PFSK-1 (cell line): ENCODE results near the gene TMEM132E.

Experiments
- POLR2AphosphoS5 ChIP-seq: IDR thresholded peaks from 2 replicates; pipeline ENCODE4 v1.6.1; 2012; ENCODE audit warnings: low read depth, mild to moderate bottlenecking, control low read depth, low read length, moderate library complexity
- REST ChIP-seq, 2 experiments: IDR thresholded peaks; 2 replicates each; pipeline versions ENCODE4 v1.6.1 to v1.8.0; 2011 to 2012; ENCODE audit warnings: low read depth in 2 of 2, low read length in 2 of 2, control low read depth in 1 of 2, inconsistent platforms in 1 of 2, mild to moderate bottlenecking in 1 of 2, moderate library complexity in 1 of 2; ENCODE audit not compliant: insufficient read depth in 1 of 2
- SIN3A ChIP-seq: IDR thresholded peaks from 2 replicates; pipeline ENCODE4 v1.6.1; 2012; ENCODE audit warnings: mild to moderate bottlenecking, low read length, moderate library complexity, borderline replicate concordance; ENCODE audit not compliant: insufficient read depth
- TAF1 ChIP-seq: IDR thresholded peaks from 2 replicates; pipeline ENCODE4 v1.6.1; 2012; ENCODE audit warnings: low read length, control low read depth, borderline replicate concordance; ENCODE audit not compliant: insufficient read depth

GRCh38 chr17:34606763-34607162, 27.4 kb downstream of the TMEM132E start:
- TF ChIP-seq REST (IDR thresholded peaks at IDR 0.05; ENCODE audit: insufficient read depth in 1 of 2, low read depth in 2 of 2, low read length in 2 of 2) (peak; percentile 6 to 18; a peak in 1 of 4 replicates), POLR2AphosphoS5 (no peak), SIN3A (peak; percentile 85; the same call in 1 of the 2 replicates), TAF1 (no peak)
